A549 (cell line): ENCODE data around the gene ABCB11.

Experiments used
- CTCF ChIP-seq: fragments of >200 bp; sonication (Bioruptor Twin); formaldehyde crosslinking; IDR thresholded peaks from 3 replicates; pipeline ENCODE4 v1.5.1; 2016
- EP300 ChIP-seq, 2 experiments: fragments of >200 bp; sonication (Bioruptor Twin); formaldehyde crosslinking; IDR thresholded peaks; 2 replicates in 1 of 2; 3 replicates in 1 of 2; pipeline ENCODE4 v1.6.1; 2016 to 2017
- ESRRA ChIP-seq: fragments of 150-350 bp; IDR thresholded peaks from 2 replicates; pipeline ENCODE4 v1.6.1; 2014; ENCODE audit warnings: mild to moderate bottlenecking, low read length, borderline replicate concordance
- KDM1A ChIP-seq: fragments of 200-600 bp; sonication (generic); IDR thresholded peaks from 2 replicates; pipeline ENCODE4 v1.6.1; 2016; ENCODE audit warnings: low read depth, mild to moderate bottlenecking
- MAX ChIP-seq: IDR thresholded peaks from 2 replicates; pipeline ENCODE4 v1.6.1; 2012
- MAZ ChIP-seq: fragments of 150-350 bp; IDR thresholded peaks from 2 replicates; pipeline ENCODE4 v1.6.1; 2014; ENCODE audit warnings: antibody characterized with exemption, low read depth, low read length, borderline replicate concordance
- NPAS2 ChIP-seq: fragments of 250-450 bp; sonication (Bioruptor Pico); IDR thresholded peaks from 2 replicates; pipeline ENCODE4 v1.8.0; 2022; ENCODE audit warnings: mild to moderate bottlenecking, moderate library complexity, borderline replicate concordance
- PBX3 ChIP-seq: IDR thresholded peaks from 2 replicates; pipeline ENCODE4 v1.6.1; 2012
- POLR2A ChIP-seq: IDR thresholded peaks from 2 replicates; pipeline ENCODE4 v1.6.1; 2012; ENCODE audit warnings: mild to moderate bottlenecking, low read length
- TP53 ChIP-seq: fragments of 250-450 bp; sonication (Bioruptor Pico); IDR thresholded peaks from 2 replicates; pipeline ENCODE4 v1.5.0; 2021; ENCODE audit warnings: mild to moderate bottlenecking, moderate library complexity
- USF2 ChIP-seq: fragments of 450-650 bp; IDR thresholded peaks from 2 replicates; pipeline ENCODE4 v1.6.1; 2014; ENCODE audit warnings: antibody characterized with exemption
- ZNF302 ChIP-seq: fragments of 250-450 bp; sonication (Bioruptor Pico); IDR thresholded peaks from 2 replicates; pipeline ENCODE4 v1.9.0; 2021; ENCODE audit warnings: inconsistent platforms, mild to moderate bottlenecking, moderate library complexity

GRCh38 chr2:168926621-168927386 is 104.3 kb downstream of the ABCB11 start:
- TF ChIP-seq MAX (no peak), CTCF (no peak), NPAS2 (CRISPR knock-in tag) (no peak), KDM1A (no peak), ZNF302 (CRISPR knock-in tag) (no peak), PBX3 (no peak), EP300 (IDR thresholded peaks at IDR 0.05) (no peak), MAZ (no peak), TP53 (no peak), POLR2A (no peak), USF2 (no peak), ESRRA (no peak)
